A549 treated with dexamethasone at 1 μM for 4 hours (cell line): ENCODE results near the gene RNH1. TPM values are rescaled to one million over a fixed set of nuclear protein-coding genes. Genes with fewer than 3 reads are reported as not detected.

Experiments used
- total RNA-seq: library from RNA; stranded (reverse); fragments of 200-300 nt; extraction: Qiagen RNA extraction; gene quantifications from 5 replicates; pipeline ENCODE4 v1.2.3, GENCODE V29; 2022

RNH1 gene
- 123 to 178 TPM (median 165 TPM) in 5 replicates for total RNA-seq

DNA sequence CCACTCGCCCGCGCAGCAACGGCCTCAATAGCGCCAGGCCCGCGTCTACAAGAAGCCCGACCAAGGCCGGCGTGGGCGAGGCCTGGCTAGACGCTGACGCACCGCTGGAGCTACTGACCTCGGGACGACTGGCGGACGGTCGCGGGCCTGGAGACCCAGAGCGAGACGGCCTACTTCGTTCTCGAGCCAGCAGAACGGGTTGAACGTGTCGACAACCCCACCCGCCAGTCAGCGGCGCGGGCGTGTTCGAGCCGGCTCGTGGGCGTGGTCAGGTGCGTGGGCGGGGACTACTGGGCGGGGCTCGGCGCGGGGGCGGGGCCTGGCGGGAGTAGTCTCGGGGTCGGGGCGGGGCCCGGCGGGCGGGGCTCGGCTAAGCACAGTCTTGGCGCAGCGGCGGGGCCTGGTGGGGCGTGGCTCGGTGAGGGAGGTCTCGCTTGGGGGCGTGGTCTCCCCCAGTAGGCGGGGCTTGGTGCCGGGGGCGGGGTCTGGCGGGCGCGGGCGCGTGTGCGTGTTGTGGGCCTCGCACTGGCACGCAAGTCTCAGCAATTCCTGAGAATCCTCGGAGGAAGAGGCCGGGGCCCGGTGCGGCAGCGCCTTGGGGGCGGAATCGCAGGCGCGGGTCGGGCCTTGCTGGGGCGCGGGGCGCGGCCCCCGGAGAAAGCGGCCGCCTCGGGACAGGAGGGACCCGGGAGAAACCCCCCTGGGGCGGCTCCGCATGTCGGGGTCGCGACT is at the start of gene RNH1:
TSS of gene RNH1 (minus strand) at position 248 of the 732 bp plus-strand sequence. CDS start 5,080 bp downstream, outside the sequence.

DNA sequence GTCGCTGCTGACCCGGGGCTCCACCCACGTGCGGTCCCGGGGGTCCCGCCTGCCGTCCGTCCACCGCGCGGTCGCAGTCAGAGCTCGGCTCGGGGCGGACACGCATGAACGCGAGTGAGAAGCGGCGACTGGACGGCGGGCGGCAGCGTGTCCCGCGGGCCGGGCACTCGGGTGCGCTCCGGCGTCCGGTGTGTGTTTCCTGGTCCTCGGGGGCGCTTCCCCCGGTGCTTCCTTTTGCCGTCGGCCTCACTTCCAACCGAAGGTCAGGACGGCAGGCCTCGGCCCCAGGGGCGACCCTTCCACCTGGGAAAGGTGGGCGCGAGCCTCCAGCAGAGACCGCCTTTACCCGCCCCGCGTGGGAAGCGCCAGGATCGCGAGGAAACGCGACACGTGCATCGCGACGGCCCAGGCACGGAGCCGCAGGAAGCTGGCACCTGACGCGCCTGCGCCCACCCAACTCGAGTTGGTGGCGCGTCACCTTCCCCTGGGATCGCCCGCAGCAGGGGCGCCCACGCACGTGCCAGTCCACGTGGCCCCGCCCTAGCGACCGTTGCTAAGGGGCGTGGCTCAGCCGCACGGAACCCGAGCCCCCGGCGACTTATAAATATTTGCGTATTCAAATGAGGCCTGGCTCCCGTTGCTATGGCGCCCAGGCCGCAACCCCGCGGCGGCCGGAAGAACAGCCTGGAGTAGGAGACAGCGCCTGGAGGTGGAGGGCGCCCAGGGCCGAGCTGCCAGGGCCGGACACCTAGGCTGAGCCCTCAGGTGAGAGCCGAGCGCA is 30.0 kb upstream of the RNH1 start, which contains the start of gene LRRC56:
TSS of gene LRRC56 (plus strand) at position 687 of the 781 bp plus-strand sequence. CDS start 3,158 bp downstream, outside the sequence.

GRCh38 chr11:535519-536454 is 28.7 kb upstream of the RNH1 start, which contains the start of gene HRAS:
TSS of gene HRAS (minus strand) at chr11:535576.

GRCh38 chr11:449889-450808 is 56.9 kb downstream of the RNH1 start, which contains the start of gene PTDSS2:
TSS of gene PTDSS2 (plus strand) at chr11:450279. CDS start at chr11:450456, 177 bp downstream.

Other genes with a start within 250 kb of the RNH1 start
- not detected in 5 replicates for gene NLRP6, start 228.8 kb downstream of the RNH1 start, total RNA-seq
- gene PGGHG, start 218.1 kb downstream of the RNH1 start, total RNA-seq = 5.1 to 11.1 TPM (median 9.9 TPM) in 5 replicates
- gene IFITM5, start 207.7 kb downstream of the RNH1 start, total RNA-seq = not detected in 5 replicates
- gene IFITM2, start 199.4 kb downstream of the RNH1 start, total RNA-seq = 55.1 to 67.8 TPM (median 66.9 TPM) in 5 replicates
- 0.17 to 0.61 TPM (median 0.22 TPM) in 5 replicates for gene IFITM1, start 193.2 kb downstream of the RNH1 start, total RNA-seq
- 23.7 to 32.8 TPM (median 29.5 TPM) in 5 replicates for gene IFITM3, start 186.4 kb downstream of the RNH1 start, total RNA-seq
- gene B4GALNT4, start 137.7 kb downstream of the RNH1 start, total RNA-seq = 7.8 to 18.0 TPM (median 14.8 TPM) in 5 replicates
- gene PKP3, start 113.0 kb downstream of the RNH1 start, total RNA-seq = 26.9 to 37.1 TPM (median 35.4 TPM) in 5 replicates
- gene SIGIRR, start 92.2 kb downstream of the RNH1 start, total RNA-seq = 57.7 to 86.6 TPM (median 78.8 TPM) in 5 replicates
- 0.52 to 1.2 TPM (median 0.66 TPM) in 5 replicates for gene ANO9, start 65.2 kb downstream of the RNH1 start, total RNA-seq
- 28.7 to 46.7 TPM (median 45.6 TPM) in 5 replicates for gene PTDSS2, start 57.0 kb downstream of the RNH1 start, total RNA-seq
- gene HRAS, start 28.3 kb upstream of the RNH1 start, total RNA-seq = 111 to 166 TPM (median 143 TPM) in 5 replicates
- gene LRRC56, start 30.3 kb upstream of the RNH1 start, total RNA-seq = 0.52 to 1.1 TPM (median 0.98 TPM) in 5 replicates
- 1.6 to 3.4 TPM (median 2.4 TPM) in 5 replicates for gene LMNTD2, start 53.5 kb upstream of the RNH1 start, total RNA-seq
- gene RASSF7, start 53.7 kb upstream of the RNH1 start, total RNA-seq = 53.9 to 61.7 TPM (median 58.5 TPM) in 5 replicates
- gene PHRF1, start 69.2 kb upstream of the RNH1 start, total RNA-seq = 25.8 to 45.8 TPM (median 43.4 TPM) in 5 replicates
- 6.6 to 9.0 TPM (median 7.0 TPM) in 5 replicates for gene IRF7, start 108.7 kb upstream of the RNH1 start, total RNA-seq
- gene CDHR5, start 117.7 kb upstream of the RNH1 start, total RNA-seq = 0.06 to 0.34 TPM (median 0.07 TPM) in 5 replicates
- not detected in 5 replicates for gene SCT, start 119.9 kb upstream of the RNH1 start, total RNA-seq
- gene DRD4, start 130.0 kb upstream of the RNH1 start, total RNA-seq = 0.23 to 0.54 TPM (median 0.36 TPM) in 4 of 5 replicates, not detected in the other
- gene DEAF1, start 188.0 kb upstream of the RNH1 start, total RNA-seq = 31.2 to 36.9 TPM (median 34.5 TPM) in 5 replicates
- gene TMEM80, start 188.6 kb upstream of the RNH1 start, total RNA-seq = 7.9 to 10.0 TPM (median 8.4 TPM) in 5 replicates
- gene EPS8L2, start 199.0 kb upstream of the RNH1 start, total RNA-seq = 63.5 to 125 TPM (median 102 TPM) in 5 replicates
- 383 to 445 TPM (median 388 TPM) in 5 replicates for gene TALDO1, start 240.2 kb upstream of the RNH1 start, total RNA-seq